Measurements from ENCODE around the gene CERS6. TPM values are rescaled to one million over a fixed set of nuclear protein-coding genes. Genes with fewer than 3 reads are reported as not detected.

CERS6 gene
- total and polyA plus RNA-seq, 4 donors = 4.2 to 20.4 (median 10.1) TPM

- no peak overlapping the region for H3K9ac ChIP-seq (ENCODE audit: low read depth in 1 of 2, low read length in 2 of 2)
- no peak for DNase-seq (ENCODE audit: low spot score)
- H3K4me3 ChIP-seq (ENCODE audit: low read depth in 1 of 3, low read length in 3 of 3) = no peak overlapping the region
- no peak for TF ChIP-seq YY1 (IDR thresholded peaks at IDR 0.05)
- TF ChIP-seq RXRA (IDR thresholded peaks at IDR 0.05) = no peak
- TF ChIP-seq, protein P1, sequence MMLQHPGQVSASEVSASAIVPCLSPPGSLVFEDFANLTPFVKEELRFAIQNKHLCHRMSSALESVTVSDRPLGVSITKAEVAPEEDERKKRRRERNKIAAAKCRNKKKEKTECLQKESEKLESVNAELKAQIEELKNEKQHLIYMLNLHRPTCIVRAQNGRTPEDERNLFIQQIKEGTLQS (IDR thresholded peaks at IDR 0.05) = no peak
- TF ChIP-seq FOXA1 (IDR thresholded peaks at IDR 0.05) = no peak
- TF ChIP-seq HNF4G (IDR thresholded peaks at IDR 0.05) = no peak
- no peak for TF ChIP-seq RAD21 (IDR thresholded peaks at IDR 0.05)
- TF ChIP-seq SP1 (IDR thresholded peaks at IDR 0.05) = no peak
- no peak for TF ChIP-seq FOXA2 (IDR thresholded peaks at IDR 0.05)
- no peak for TF ChIP-seq NR2F2 (IDR thresholded peaks at IDR 0.05)
- no peak for TF ChIP-seq JUND (IDR thresholded peaks at IDR 0.05)
- TF ChIP-seq REST (IDR thresholded peaks at IDR 0.05) = no peak
- TF ChIP-seq EGR1 (IDR thresholded peaks at IDR 0.05; ENCODE audit: low read depth in 2 of 2) = no peak
- TF ChIP-seq HNF4A (conservative IDR thresholded peaks at IDR 0.05) = no peak
- no peak for TF ChIP-seq TAF1 (conservative IDR thresholded peaks at IDR 0.05)
- TF ChIP-seq, protein P2, sequence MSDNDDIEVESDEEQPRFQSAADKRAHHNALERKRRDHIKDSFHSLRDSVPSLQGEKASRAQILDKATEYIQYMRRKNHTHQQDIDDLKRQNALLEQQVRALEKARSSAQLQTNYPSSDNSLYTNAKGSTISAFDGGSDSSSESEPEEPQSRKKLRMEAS (IDR thresholded peaks at IDR 0.05) = no peak
- TF ChIP-seq, protein P3, sequence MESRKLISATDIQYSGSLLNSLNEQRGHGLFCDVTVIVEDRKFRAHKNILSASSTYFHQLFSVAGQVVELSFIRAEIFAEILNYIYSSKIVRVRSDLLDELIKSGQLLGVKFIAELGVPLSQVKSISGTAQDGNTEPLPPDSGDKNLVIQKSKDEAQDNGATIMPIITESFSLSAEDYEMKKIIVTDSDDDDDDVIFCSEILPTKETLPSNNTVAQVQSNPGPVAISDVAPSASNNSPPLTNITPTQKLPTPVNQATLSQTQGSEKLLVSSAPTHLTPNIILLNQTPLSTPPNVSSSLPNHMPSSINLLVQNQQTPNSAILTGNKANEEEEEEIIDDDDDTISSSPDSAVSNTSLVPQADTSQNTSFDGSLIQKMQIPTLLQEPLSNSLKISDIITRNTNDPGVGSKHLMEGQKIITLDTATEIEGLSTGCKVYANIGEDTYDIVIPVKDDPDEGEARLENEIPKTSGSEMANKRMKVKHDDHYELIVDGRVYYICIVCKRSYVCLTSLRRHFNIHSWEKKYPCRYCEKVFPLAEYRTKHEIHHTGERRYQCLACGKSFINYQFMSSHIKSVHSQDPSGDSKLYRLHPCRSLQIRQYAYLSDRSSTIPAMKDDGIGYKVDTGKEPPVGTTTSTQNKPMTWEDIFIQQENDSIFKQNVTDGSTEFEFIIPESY (IDR thresholded peaks at IDR 0.05) = no peak
- no peak for TF ChIP-seq GABPA (IDR thresholded peaks at IDR 0.05 in 1 of 2, conservative IDR thresholded peaks at IDR 0.05 in 1 of 2)
- no peak for TF ChIP-seq CTCF (IDR thresholded peaks at IDR 0.05; ENCODE audit: low read depth, low read length, missing input control)
- H3K9me3 ChIP-seq (ENCODE audit: control insufficient read depth in 4 of 4, low read length in 3 of 4) = no peaks in the 10 kb centered on the region
- 98% methylated on average over 2 of the region's 2 CpGs for WGBS
- no peak overlapping the region for H3K27ac ChIP-seq (ENCODE audit: low read depth in 1 of 2, low read length in 2 of 2)
- no peaks in the 10 kb centered on the region for H3K36me3 ChIP-seq (ENCODE audit: control insufficient read depth in 4 of 4, insufficient read depth in 3 of 4, low read depth in 1 of 4, low read length in 3 of 4)
- H3K4me1 ChIP-seq (ENCODE audit: control insufficient read depth in 4 of 4, insufficient read depth in 4 of 4, low read length in 3 of 4) = peaks cover 2 to 6% (median 3%) of the 10 kb centered on the region in 4 donors
- no peaks in the 10 kb centered on the region for H3K27me3 ChIP-seq (ENCODE audit: control insufficient read depth in 4 of 4, insufficient read depth in 4 of 4, low read length in 3 of 4)
These were observed 246.5 kb downstream of the CERS6 start for GRCh38 chr2:168702579-168702978.

Data from liver (tissue), 9 donors.